HG03571 (cell line): Measurements from ENCODE around the gene AOAH.

Source experiments
- ATAC-seq: cut with Tn5 transposase; IDR thresholded peaks from one replicate; pipeline ENCODE4 v1.9.1; 2021; ENCODE audit not compliant: unreplicated experiment

AOAH gene, protein sequence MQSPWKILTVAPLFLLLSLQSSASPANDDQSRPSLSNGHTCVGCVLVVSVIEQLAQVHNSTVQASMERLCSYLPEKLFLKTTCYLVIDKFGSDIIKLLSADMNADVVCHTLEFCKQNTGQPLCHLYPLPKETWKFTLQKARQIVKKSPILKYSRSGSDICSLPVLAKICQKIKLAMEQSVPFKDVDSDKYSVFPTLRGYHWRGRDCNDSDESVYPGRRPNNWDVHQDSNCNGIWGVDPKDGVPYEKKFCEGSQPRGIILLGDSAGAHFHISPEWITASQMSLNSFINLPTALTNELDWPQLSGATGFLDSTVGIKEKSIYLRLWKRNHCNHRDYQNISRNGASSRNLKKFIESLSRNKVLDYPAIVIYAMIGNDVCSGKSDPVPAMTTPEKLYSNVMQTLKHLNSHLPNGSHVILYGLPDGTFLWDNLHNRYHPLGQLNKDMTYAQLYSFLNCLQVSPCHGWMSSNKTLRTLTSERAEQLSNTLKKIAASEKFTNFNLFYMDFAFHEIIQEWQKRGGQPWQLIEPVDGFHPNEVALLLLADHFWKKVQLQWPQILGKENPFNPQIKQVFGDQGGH

DNA sequence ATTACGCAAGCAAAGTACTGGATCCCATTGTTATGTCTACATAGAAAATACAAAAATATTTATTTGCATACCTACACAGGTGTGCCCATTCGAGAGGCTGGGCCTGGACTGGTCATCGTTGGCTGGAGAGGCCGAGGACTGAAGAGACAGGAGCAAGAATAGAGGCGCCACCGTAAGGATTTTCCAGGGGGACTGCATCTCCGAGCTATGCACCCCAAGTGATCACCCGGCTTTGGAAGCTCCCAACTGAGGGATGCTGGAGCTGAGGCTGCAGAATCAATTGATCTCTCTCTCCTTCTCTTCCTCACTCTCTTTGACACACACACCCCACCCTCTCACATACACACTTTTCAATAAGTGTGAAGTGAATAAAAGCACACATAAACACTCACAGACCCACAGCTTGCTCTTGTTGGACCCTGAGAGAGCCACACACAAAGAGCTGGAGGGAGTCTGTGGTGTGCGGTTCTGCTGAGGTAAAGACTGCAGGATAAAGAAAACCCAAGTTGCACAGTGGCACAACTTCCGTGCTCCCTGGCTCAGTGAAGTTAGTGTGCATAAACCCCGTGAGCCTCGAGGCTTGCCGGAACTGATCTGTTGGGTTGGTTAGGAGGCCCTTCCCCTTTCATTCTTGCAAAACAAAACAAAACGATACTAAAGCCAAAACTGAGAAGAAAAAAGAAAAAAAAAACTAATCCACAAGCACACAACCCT is at the start of gene AOAH:
TSS of gene AOAH (minus strand) at position 544 of the 714 bp plus-strand sequence. CDS start at position 198, 346 bp downstream.
- peak; percentile 84 for ATAC-seq

DNA sequence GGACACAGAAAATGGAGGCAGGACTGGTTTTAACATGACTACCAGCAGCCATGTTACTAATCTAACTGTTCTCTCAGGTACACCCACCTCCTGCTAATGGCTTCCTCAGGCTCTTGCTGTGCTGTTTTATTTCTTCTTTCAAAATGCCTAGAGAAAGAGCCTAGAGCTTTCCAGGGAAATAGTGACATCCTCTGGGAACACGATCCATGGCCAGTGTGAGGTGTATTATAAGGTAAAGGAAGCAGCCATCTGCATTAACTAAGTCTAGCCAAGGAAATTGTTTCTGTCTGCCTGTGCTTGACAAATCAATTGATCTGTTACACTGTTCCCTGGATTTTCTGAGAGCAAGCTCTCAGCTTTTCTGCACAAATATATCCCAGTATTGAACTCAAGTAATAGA is 42.2 kb upstream of the AOAH start:
- ATAC-seq, result no peak

DNA sequence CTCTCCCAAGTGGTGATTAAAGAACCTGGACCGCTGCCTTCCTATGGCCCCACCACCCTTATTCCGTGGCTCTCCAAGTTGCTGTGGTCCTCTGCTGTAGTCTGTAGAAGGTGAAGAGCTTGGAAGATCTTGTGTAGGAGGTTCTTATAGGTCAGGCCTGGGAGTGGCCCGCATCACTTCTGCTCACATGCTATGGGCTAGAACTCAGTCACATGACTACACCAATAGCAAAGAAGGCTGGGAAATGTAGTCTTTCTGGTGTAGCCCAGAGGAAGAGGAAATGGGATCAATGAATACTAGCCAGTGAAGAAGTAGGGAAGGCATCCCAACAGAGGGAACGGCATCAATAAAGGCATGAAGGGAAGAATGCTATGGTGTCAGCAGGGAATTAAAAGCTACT is 41.3 kb upstream of the AOAH start:
- no peak for ATAC-seq

- ATAC-seq, result no peak
Observed at GRCh38 chr7:36764929-36765328, 40.6 kb upstream of the AOAH start.

GRCh38 chr7:36763132-36763816 is 39.0 kb upstream of the AOAH start:
- no peak for ATAC-seq

GRCh38 chr7:36762394-36762793 is 38.1 kb upstream of the AOAH start:
- no peak for ATAC-seq

DNA sequence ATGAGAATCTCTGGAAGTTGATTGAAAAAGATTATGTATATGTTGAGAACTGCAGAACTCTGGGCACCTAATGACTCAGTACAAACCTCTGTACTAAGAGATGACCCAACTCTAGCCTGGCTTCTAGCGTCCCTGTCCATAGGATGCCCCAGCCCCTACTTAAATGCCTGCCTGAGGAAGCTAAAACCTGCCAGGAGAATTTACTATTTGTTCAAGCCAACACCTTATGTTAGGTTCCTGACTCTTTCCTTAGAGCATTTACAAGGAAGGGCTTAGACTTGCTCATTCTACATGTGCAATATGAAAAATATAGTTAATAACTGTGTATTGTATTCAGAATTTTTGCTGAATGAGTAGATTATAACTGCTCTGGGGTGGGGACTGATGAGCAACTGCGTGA is 37.5 kb upstream of the AOAH start:
- no peak for ATAC-seq

GRCh38 chr7:36760856-36761762 is 36.8 kb upstream of the AOAH start:
- no peak for ATAC-seq

DNA sequence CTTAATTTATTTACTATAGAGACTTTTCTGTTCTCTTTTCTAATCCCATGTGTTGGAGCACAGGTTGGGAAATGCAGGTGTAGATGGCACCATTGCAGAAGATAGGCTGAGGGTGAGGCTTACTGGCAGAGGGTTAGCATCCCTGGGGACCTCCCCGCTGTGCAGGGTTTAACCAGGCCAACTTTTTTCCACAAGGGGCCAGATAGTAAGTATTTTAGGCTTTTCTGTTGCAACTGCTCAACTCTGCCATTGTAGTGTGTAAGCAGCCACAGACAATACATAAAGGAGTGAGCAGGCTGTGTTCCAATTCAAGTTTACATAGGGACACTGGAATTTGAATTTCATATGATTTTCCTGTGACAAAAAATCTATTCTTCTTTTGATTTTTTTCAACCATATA is 34.6 kb upstream of the AOAH start:
- no peak for ATAC-seq

GRCh38 chr7:36755484-36755883 is 31.2 kb upstream of the AOAH start:
- ATAC-seq, result no peak

GRCh38 chr7:36752026-36752711 is 27.9 kb upstream of the AOAH start:
- ATAC-seq, result no peak

DNA sequence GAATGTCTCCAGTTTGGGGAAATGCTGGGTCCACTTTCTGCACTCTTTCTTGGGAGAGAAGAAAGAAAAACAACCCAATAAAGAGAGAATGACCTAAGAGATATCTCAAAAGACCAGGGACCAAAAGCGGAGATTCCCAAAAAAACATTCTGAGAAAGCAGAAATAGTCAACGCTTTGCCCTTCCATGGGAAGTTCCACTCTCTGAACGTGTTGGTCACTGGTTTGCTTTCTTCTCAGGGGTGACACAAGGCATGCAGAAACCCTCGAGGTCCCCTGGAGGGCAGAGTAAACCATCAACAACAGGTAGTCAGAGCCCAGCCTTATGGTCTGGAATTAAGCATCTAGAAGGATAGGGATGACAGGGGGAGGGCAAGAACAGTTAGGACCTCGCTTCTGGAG is 26.2 kb upstream of the AOAH start:
- no peak for ATAC-seq

DNA sequence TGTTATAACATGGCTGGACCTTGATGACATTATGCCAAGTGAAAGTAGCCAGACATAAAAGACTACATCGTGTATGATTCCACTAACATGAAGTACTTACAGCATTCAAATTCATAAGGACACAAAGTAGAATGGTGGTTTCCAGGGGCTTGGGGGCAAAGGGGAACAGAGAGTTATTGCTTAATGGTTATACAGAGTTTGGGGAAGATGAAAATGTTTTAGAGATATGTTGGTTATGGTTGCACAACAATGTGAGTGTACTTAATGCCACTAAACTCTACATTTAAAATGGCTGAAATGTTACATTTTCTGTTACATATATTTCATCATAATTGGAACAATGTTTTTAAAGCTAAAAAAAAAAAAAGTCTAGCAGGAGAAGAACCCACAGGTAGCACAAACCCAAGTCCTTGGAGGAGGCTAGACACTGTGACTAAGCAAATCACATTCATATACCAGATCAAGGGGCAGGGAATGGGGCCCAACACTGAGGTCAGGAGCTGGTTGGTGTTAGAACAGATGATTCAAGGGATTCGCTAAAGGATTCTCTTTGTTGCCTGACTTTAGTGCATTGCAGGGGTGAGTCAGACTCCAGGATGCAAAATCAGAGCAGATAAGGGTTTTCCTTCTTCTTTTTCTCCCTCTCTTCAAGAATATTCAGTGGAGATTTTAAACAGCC is 25.1 kb upstream of the AOAH start:
- no peak for ATAC-seq

GRCh38 chr7:36748017-36748487 is 23.8 kb upstream of the AOAH start:
- no peak for ATAC-seq

- no peak for ATAC-seq
Observed at GRCh38 chr7:36747280-36748016, 23.2 kb upstream of the AOAH start.

DNA sequence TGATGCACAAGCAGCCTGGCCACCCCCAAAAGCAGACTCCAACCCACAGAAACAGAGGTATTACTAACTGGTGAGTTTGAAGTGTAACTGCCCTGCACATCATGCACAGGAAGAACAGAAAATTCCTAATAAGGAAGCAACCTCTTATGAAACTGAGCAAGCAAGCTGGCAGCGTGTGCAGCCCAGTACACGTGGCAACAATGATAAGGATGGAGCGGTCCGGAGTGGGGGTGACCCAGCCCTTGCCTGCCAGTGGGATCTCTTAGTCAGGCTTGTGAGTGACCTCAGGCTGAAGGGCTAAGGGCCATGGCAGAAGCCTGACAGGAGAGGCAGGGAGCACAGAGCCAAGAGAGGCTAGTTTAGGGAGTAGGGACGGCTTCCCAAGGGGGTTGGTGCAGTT is 22.1 kb upstream of the AOAH start:
- ATAC-seq, result no peak

- ATAC-seq, result peak; percentile 50
Observed at GRCh38 chr7:36742911-36743775, 18.8 kb upstream of the AOAH start.

DNA sequence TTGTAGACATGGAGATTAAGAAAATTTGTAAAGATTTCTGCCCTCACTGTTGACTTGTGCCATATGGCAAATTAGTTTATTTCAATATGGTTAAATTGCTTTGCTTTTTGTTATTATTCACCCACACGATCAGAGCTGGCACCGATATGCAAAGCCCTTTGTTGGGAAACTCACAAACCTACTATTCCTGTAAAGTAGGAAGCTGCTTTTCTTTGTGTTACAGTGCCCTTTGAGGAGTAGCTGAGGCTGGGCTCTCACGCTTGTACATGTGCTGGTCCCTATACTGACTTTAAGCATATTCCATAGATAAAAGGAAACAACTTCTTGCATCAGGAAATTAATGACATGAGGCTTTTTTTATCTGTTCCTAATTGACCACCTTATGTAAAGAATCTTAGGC is 17.6 kb upstream of the AOAH start:
- ATAC-seq, result no peak
